ENCODE results near the gene MRPS6. TPM values are rescaled to one million over a fixed set of nuclear protein-coding genes. Genes with fewer than 3 reads are reported as not detected.

MRPS6 gene
- total and polyA plus RNA-seq, 2 donors from 2014 or later = 52.3 to 270 TPM

GRCh38 chr21:34082769-34083168 is 9.4 kb downstream of the MRPS6 start:
- Histone ChIP-seq H3K9me3 (ENCODE audit: control insufficient read depth in 2 of 3, insufficient read depth in 1 of 3, low read length in 3 of 3) (no peaks in the 10 kb centered on the region), H3K4me3 (ENCODE audit: low read length in 3 of 3) (peak overlapping the region in 1 of 3 donors; percentile 4), H3K27me3 (ENCODE audit: control insufficient read depth, insufficient read depth, low read length) (no peaks in the 10 kb centered on the region), H3K4me1 (ENCODE audit: control insufficient read depth in 2 of 3, insufficient read depth in 2 of 3, low read depth in 1 of 3, low read length in 3 of 3) (peaks cover 0 to 16% (median 13%) of the 10 kb centered on the region in 3 donors), H3K27ac (ENCODE audit: low read depth in 2 of 2, low read length in 2 of 2) (peak overlapping the region in 1 of 2 donors; percentile 22), H3K36me3 (ENCODE audit: control insufficient read depth in 2 of 3, insufficient read depth in 3 of 3, low read length in 3 of 3) (no peaks in the 10 kb centered on the region), H3K9ac (ENCODE audit: low read length in 3 of 3) (no peak overlapping the region)
- intact Hi-C loops (cut with DNase I) = no loop called here
- no peak for FAIRE-seq
- no peak for TF ChIP-seq CTCF (IDR thresholded peaks at IDR 0.05; ENCODE audit: borderline replicate concordance, extremely low read depth, insufficient read depth)
- no peak for DNase-seq

GRCh38 chr21:34083357-34083756 is 10.0 kb downstream of the MRPS6 start:
- intact Hi-C loops (cut with DNase I) = no loop called here
- Histone ChIP-seq H3K27me3 (ENCODE audit: control insufficient read depth, insufficient read depth, low read length) (no peaks in the 10 kb centered on the region), H3K4me3 (ENCODE audit: low read length in 3 of 3) (peak overlapping the region in 1 of 3 donors; percentile 4), H3K36me3 (ENCODE audit: control insufficient read depth in 2 of 3, insufficient read depth in 3 of 3, low read length in 3 of 3) (no peaks in the 10 kb centered on the region), H3K9me3 (ENCODE audit: control insufficient read depth in 2 of 3, insufficient read depth in 1 of 3, low read length in 3 of 3) (no peaks in the 10 kb centered on the region), H3K27ac (ENCODE audit: low read depth in 2 of 2, low read length in 2 of 2) (peak overlapping the region in 1 of 2 donors; percentile 22), H3K9ac (ENCODE audit: low read length in 3 of 3) (no peak overlapping the region), H3K4me1 (ENCODE audit: control insufficient read depth in 2 of 3, insufficient read depth in 2 of 3, low read depth in 1 of 3, low read length in 3 of 3) (peaks cover 0 to 11% (median 8%) of the 10 kb centered on the region in 3 donors)
- TF ChIP-seq CTCF (IDR thresholded peaks at IDR 0.05; ENCODE audit: borderline replicate concordance, extremely low read depth, insufficient read depth) = no peak
- DNase-seq (no peak), FAIRE-seq (no peak)

GRCh38 chr21:34085129-34085528 is 11.8 kb downstream of the MRPS6 start:
- DNase-seq (no peak), FAIRE-seq (no peak)
- no peak overlapping the region for H3K4me3 ChIP-seq (ENCODE audit: low read length in 3 of 3)
- no peaks in the 10 kb centered on the region for H3K27me3 ChIP-seq (ENCODE audit: control insufficient read depth, insufficient read depth, low read length)
- no peak overlapping the region for H3K27ac ChIP-seq (ENCODE audit: low read depth in 2 of 2, low read length in 2 of 2)
- H3K9me3 ChIP-seq (ENCODE audit: control insufficient read depth in 2 of 3, insufficient read depth in 1 of 3, low read length in 3 of 3) = no peaks in the 10 kb centered on the region
- H3K4me1 ChIP-seq (ENCODE audit: control insufficient read depth in 2 of 3, insufficient read depth in 2 of 3, low read depth in 1 of 3, low read length in 3 of 3) = peaks cover 0 to 18% (median 4%) of the 10 kb centered on the region in 3 donors
- H3K9ac ChIP-seq (ENCODE audit: low read length in 3 of 3) = peak overlapping the region in 1 of 3 donors; percentile 16
- no peaks in the 10 kb centered on the region for H3K36me3 ChIP-seq (ENCODE audit: control insufficient read depth in 2 of 3, insufficient read depth in 3 of 3, low read length in 3 of 3)
- TF ChIP-seq CTCF (IDR thresholded peaks at IDR 0.05; ENCODE audit: borderline replicate concordance, extremely low read depth, insufficient read depth) = no peak
- intact Hi-C loops (cut with DNase I) = no loop called here

- H3K27ac ChIP-seq (ENCODE audit: low read depth in 2 of 2, low read length in 2 of 2) = no peak overlapping the region
- H3K27me3 ChIP-seq (ENCODE audit: control insufficient read depth, insufficient read depth, low read length) = no peaks in the 10 kb centered on the region
- H3K4me1 ChIP-seq (ENCODE audit: control insufficient read depth in 2 of 3, insufficient read depth in 2 of 3, low read depth in 1 of 3, low read length in 3 of 3) = peaks cover 0 to 12% (median 4%) of the 10 kb centered on the region in 3 donors
- FAIRE-seq (no peak), DNase-seq (peak in 1 of 5 donors; percentile 28)
- no peaks in the 10 kb centered on the region for H3K36me3 ChIP-seq (ENCODE audit: control insufficient read depth in 2 of 3, insufficient read depth in 3 of 3, low read length in 3 of 3)
- H3K4me3 ChIP-seq (ENCODE audit: low read length in 3 of 3) = peak overlapping the region in 1 of 3 donors; percentile 2
- TF ChIP-seq CTCF (IDR thresholded peaks at IDR 0.05; ENCODE audit: borderline replicate concordance, extremely low read depth, insufficient read depth) = no peak
- no peaks in the 10 kb centered on the region for H3K9me3 ChIP-seq (ENCODE audit: control insufficient read depth in 2 of 3, insufficient read depth in 1 of 3, low read length in 3 of 3)
- no peak overlapping the region for H3K9ac ChIP-seq (ENCODE audit: low read length in 3 of 3)
- intact Hi-C loops (cut with DNase I) = no loop called here
Observed at GRCh38 chr21:34086887-34087306, 13.5 kb downstream of the MRPS6 start.
